Nephron (organoid): Measurements from ENCODE around the gene ACOX1.
A peak's percentile ranks its signal among the peaks of the same experiment; 100 is the strongest.

Experiments
- H3K27ac Mint-ChIP-seq, 3 experiments: 2 replicates each; pipeline ENCODE4 v1.8.0; 2020; ENCODE audit warnings: mixed read lengths in 3 of 3, mild to moderate bottlenecking in 2 of 3, moderate library complexity in 1 of 3
- H3K27me3 Mint-ChIP-seq: 2 replicates; pipeline ENCODE4 v1.8.0; 2021; ENCODE audit warnings: low read depth, mild to moderate bottlenecking, moderate library complexity, mixed read lengths
- H3K36me3 Mint-ChIP-seq: 2 replicates; pipeline ENCODE4 v1.8.0; 2020; ENCODE audit warnings: low read depth, mixed read lengths
- H3K4me1 Mint-ChIP-seq: 2 replicates; pipeline ENCODE4 v1.8.0; 2020; ENCODE audit warnings: mixed read lengths
- H3K4me3 Mint-ChIP-seq, 3 experiments: 2 replicates each; pipeline ENCODE4 v1.8.0; 2020; ENCODE audit warnings: mild to moderate bottlenecking in 3 of 3, mixed read lengths in 3 of 3, moderate library complexity in 2 of 3
- H3K9me3 Mint-ChIP-seq: 2 replicates; pipeline ENCODE4 v1.8.0; 2020; ENCODE audit warnings: mixed read lengths
- CTCF ChIP-seq, 3 experiments: fragments of 200-600 bp; sonication (generic); IDR thresholded peaks; one replicate each; pipeline ENCODE4 v1.5.0; 2021; ENCODE audit warnings: antibody characterized with exemption in 3 of 3; ENCODE audit not compliant: unreplicated experiment in 3 of 3

The ACOX1 gene

GRCh38 chr17:75922963-75923874 lies 55.7 kb downstream of the ACOX1 start:
- peaks cover 5% of the 10 kb centered on the region for H3K36me3 Mint-ChIP-seq
- TF ChIP-seq CTCF (IDR thresholded peaks at IDR 0.05; ENCODE audit: unreplicated experiment in 3 of 3) = no peak
- H3K9me3 Mint-ChIP-seq = no peaks in the 10 kb centered on the region
- no peak overlapping the region for H3K27ac Mint-ChIP-seq
- no peak overlapping the region for H3K4me3 Mint-ChIP-seq
- H3K4me1 Mint-ChIP-seq = no peaks in the 10 kb centered on the region
- H3K27me3 Mint-ChIP-seq = no peaks in the 10 kb centered on the region

- H3K36me3 Mint-ChIP-seq = no peaks in the 10 kb centered on the region
- peaks cover under 1% of the 10 kb centered on the region for H3K4me1 Mint-ChIP-seq
- H3K4me3 Mint-ChIP-seq = no peak overlapping the region
- H3K9me3 Mint-ChIP-seq = no peaks in the 10 kb centered on the region
- H3K27ac Mint-ChIP-seq = peak overlapping the region in 1 of 3 experiments; percentile 67
- no peak for TF ChIP-seq CTCF (IDR thresholded peaks at IDR 0.05; ENCODE audit: unreplicated experiment in 3 of 3)
- no peaks in the 10 kb centered on the region for H3K27me3 Mint-ChIP-seq
Observed at GRCh38 chr17:75922173-75922961, 56.6 kb downstream of the ACOX1 start.

- Mint-ChIP-seq H3K4me3 (no peak overlapping the region), H3K36me3 (peaks cover 4% of the 10 kb centered on the region), H3K4me1 (peaks cover 5% of the 10 kb centered on the region), H3K9me3 (no peaks in the 10 kb centered on the region), H3K27ac (no peak overlapping the region), H3K27me3 (no peaks in the 10 kb centered on the region)
- no peak for TF ChIP-seq CTCF (IDR thresholded peaks at IDR 0.05; ENCODE audit: unreplicated experiment in 3 of 3)
Observed at GRCh38 chr17:75921596-75921995, 57.4 kb downstream of the ACOX1 start.

DNA sequence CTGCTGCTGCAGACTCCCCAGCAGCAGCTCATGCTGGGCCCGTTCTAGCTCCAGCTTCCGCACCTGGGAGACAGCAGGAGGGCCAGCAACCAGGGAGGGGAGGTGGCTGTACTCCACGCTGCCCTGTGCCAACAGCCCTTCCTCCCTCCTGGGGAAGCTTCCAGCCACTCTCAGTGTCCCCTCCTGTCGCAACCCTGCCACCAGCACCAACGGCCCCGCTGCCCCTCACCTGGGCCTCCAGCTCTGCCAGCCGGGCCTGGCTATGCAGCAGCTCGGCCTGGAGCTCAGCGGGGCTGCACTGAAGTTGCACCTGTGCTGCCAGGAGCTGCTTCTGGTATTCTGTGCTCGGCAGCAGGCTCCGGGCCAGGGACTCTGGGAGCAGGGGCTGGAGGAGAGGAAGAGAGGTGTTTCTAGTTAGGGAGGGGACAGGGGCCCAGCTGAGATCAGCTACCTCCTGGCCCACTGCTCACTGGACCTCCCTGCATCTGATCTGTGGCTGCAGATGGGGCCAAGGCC lies 58.9 kb downstream of the ACOX1 start:
- no peak overlapping the region for H3K4me3 Mint-ChIP-seq
- no peak for TF ChIP-seq CTCF (IDR thresholded peaks at IDR 0.05; ENCODE audit: unreplicated experiment in 3 of 3)
- H3K4me1 Mint-ChIP-seq = peaks cover 5% of the 10 kb centered on the region
- H3K36me3 Mint-ChIP-seq = peaks cover 4% of the 10 kb centered on the region
- no peaks in the 10 kb centered on the region for H3K27me3 Mint-ChIP-seq
- no peak overlapping the region for H3K27ac Mint-ChIP-seq
- H3K9me3 Mint-ChIP-seq = no peaks in the 10 kb centered on the region

GRCh38 chr17:75919611-75920010 lies 59.4 kb downstream of the ACOX1 start:
- Mint-ChIP-seq H3K9me3 (no peaks in the 10 kb centered on the region), H3K4me1 (peaks cover 5% of the 10 kb centered on the region), H3K27me3 (no peaks in the 10 kb centered on the region), H3K4me3 (no peak overlapping the region), H3K36me3 (peaks cover 4% of the 10 kb centered on the region), H3K27ac (no peak overlapping the region)
- no peak for TF ChIP-seq CTCF (IDR thresholded peaks at IDR 0.05; ENCODE audit: unreplicated experiment in 3 of 3)
